Neutrophil (primary cell): ENCODE data around the gene RAD51B.

Experiments
- H3K27ac ChIP-seq: fragments of 200-600 bp; sonication (generic); 2 replicates; pipeline ENCODE4 v1.5.1; 2016; ENCODE audit warnings: mild to moderate bottlenecking, moderate library complexity
- H3K27me3 ChIP-seq: fragments of 200-600 bp; sonication (generic); 2 replicates; pipeline ENCODE4 v1.6.0; 2016; ENCODE audit warnings: mild to moderate bottlenecking
- H3K36me3 ChIP-seq: fragments of 200-600 bp; sonication (generic); 2 replicates; pipeline ENCODE4 v1.5.1; 2017
- H3K4me1 ChIP-seq, 2 experiments: fragments of 200-600 bp in 1 of 2; sonication (generic) in 1 of 2; 1 replicate in 1 of 2; 2 replicates in 1 of 2; pipeline versions ENCODE4 v1.5.1 to v1.6.1; 2013 to 2016; ENCODE audit warnings: low read depth in 1 of 2, low read length in 1 of 2, mild to moderate bottlenecking in 1 of 2, moderate library complexity in 1 of 2; ENCODE audit not compliant: control insufficient read depth in 1 of 2, insufficient read depth in 1 of 2
- H3K4me3 ChIP-seq, 2 experiments: fragments of 200-600 bp in 1 of 2; sonication (generic) in 1 of 2; 1 replicate in 1 of 2; 2 replicates in 1 of 2; pipeline ENCODE4 v1.5.1; 2013 to 2016; ENCODE audit warnings: low read depth in 1 of 2, low read length in 1 of 2, mild to moderate bottlenecking in 1 of 2, moderate library complexity in 1 of 2
- H3K9me3 ChIP-seq: fragments of 200-600 bp; sonication (generic); 2 replicates; pipeline ENCODE4 v1.5.1; 2016
- TF ChIP-seq, protein P1 (sequence below): fragments of 200-600 bp; sonication (generic); IDR thresholded peaks from 2 replicates; pipeline ENCODE4 v1.5.1; 2016; ENCODE audit warnings: antibody characterized with exemption

RAD51B gene

DNA sequence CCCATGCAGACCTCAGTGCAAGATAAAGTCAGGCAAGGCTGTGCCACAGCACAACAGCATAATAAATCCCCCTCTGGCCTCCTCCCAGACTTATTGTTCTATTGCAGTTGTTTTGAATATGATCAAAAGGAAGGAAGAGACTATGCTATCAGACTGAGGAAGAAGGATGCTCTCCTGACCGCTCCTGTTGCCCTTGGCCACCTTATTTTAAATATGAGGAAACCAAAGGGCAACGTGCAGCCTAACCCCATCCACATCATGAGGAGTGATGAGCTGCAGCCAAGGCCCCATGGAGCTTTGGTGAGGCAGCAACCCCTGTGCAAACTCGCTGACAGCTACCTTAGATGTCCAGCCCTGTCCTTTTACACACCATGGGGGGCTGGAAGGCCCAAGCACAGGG lies 681.6 kb downstream of the RAD51B start:
- no peak overlapping the region for H3K4me3 ChIP-seq
- H3K36me3 ChIP-seq: no peaks in the 10 kb centered on the region
- H3K4me1 ChIP-seq: no peaks in the 10 kb centered on the region
- no peak overlapping the region for H3K27ac ChIP-seq
- TF ChIP-seq, protein P1, sequence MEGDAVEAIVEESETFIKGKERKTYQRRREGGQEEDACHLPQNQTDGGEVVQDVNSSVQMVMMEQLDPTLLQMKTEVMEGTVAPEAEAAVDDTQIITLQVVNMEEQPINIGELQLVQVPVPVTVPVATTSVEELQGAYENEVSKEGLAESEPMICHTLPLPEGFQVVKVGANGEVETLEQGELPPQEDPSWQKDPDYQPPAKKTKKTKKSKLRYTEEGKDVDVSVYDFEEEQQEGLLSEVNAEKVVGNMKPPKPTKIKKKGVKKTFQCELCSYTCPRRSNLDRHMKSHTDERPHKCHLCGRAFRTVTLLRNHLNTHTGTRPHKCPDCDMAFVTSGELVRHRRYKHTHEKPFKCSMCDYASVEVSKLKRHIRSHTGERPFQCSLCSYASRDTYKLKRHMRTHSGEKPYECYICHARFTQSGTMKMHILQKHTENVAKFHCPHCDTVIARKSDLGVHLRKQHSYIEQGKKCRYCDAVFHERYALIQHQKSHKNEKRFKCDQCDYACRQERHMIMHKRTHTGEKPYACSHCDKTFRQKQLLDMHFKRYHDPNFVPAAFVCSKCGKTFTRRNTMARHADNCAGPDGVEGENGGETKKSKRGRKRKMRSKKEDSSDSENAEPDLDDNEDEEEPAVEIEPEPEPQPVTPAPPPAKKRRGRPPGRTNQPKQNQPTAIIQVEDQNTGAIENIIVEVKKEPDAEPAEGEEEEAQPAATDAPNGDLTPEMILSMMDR: no peak
- no peaks in the 10 kb centered on the region for H3K27me3 ChIP-seq
- H3K9me3 ChIP-seq: no peaks in the 10 kb centered on the region

DNA sequence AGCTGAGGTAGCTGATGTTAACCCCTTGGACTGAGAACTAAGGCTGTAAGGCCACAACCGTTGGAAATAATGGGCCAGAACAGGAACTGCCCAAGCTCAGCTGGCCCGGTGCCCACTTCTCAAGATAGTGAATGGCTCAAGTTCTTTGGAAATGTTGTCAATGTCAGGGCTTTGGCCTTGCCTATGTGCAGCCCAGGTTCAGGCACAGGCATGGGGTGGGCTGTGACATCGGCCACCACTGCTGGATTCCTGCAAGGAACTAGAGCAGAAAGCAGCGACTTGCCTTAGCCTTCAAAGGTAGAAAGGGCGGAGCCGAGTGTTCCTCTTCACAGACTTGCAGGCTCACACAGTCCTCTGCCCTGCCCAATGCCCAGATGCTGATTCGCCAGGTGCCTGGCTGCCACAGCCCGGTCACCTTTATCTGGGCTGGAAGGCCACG lies 682.1 kb downstream of the RAD51B start:
- Histone ChIP-seq H3K27ac (no peak overlapping the region), H3K4me3 (no peak overlapping the region), H3K36me3 (no peaks in the 10 kb centered on the region), H3K9me3 (no peaks in the 10 kb centered on the region), H3K4me1 (no peaks in the 10 kb centered on the region), H3K27me3 (no peaks in the 10 kb centered on the region)
- TF ChIP-seq, protein P1: no peak

DNA sequence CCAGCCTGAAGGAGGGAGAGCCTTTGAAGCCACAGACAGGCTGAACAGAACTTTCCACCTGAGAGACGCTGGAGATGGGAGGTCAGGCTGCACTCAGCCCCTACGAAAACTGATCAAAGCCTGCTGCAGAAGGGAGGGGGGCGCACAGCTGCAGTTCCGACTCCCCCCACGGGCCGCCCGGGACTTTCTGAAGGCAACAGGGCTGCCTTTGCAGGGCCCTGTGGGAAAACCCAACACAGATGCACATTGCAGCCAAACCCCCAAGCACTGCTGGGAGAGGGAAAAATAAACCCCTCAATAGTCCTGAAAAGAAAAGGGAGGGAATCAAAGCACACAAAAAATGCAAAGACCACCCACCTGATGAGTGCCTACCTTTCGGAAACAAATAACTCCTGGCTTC lies 682.7 kb downstream of the RAD51B start:
- Histone ChIP-seq H3K4me1 (no peaks in the 10 kb centered on the region), H3K4me3 (no peak overlapping the region), H3K9me3 (no peaks in the 10 kb centered on the region), H3K27ac (no peak overlapping the region), H3K27me3 (no peaks in the 10 kb centered on the region), H3K36me3 (no peaks in the 10 kb centered on the region)
- TF ChIP-seq, protein P1: no peak

DNA sequence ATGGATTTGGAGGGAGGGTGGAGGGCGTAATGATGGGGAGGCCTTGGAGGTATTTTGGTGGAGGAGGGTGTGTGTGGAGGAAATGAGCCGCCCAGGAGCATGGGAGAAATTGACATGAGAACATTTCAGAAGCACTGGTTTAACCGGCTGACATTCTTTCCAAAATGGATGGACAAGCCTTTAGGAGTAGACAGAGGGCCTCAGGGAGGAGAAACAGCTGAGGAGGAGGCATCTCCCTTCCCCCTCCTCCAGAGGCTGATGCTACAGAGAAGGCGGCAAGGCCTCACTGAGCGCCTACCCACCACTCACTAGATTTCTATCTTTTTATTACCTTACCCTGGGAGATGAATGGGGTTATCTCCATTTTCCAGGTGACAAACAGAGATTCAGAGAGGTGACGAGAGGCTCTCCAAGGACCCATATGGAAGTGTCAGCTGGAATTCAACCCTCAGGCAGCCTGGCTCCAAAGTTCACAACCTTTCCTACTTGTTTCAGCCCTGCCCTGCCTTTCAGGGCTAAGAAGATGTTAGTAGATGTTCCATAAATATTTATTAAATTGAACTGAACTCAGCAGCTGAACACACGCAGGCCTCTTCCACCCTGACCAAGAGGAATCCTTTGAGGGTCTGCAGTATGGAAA lies 683.7 kb downstream of the RAD51B start:
- Histone ChIP-seq H3K36me3 (no peaks in the 10 kb centered on the region), H3K4me1 (no peaks in the 10 kb centered on the region), H3K9me3 (no peaks in the 10 kb centered on the region), H3K27me3 (no peaks in the 10 kb centered on the region), H3K4me3 (no peak overlapping the region), H3K27ac (no peak overlapping the region)
- TF ChIP-seq, protein P1: no peak

DNA sequence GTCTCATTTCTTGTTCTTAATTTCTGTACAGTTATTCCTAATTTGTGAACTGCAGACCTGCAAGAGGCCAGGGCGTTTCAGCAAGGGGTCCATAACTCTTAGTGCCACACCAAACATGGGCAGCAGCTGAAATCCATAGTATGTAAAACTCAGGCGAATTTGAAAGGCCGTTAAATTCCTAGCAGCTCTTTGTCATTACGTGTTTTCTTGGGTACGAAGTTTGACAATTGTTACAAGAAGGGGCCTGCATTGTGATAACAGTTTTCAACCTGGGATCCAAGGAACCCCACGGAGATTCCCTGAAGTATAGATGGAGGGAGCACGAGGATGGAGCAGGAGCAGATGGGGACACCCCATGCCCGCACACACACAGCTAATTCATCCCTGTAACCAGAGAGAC lies 685.3 kb downstream of the RAD51B start:
- Histone ChIP-seq H3K4me1 (no peaks in the 10 kb centered on the region), H3K27ac (no peak overlapping the region)
- TF ChIP-seq, protein P1: no peak

More for the DNA sequence above, 685.3 kb downstream of the RAD51B start:
- no peaks in the 10 kb centered on the region for H3K36me3 ChIP-seq
- H3K4me3 ChIP-seq: no peak overlapping the region
- H3K9me3 ChIP-seq: no peaks in the 10 kb centered on the region
- H3K27me3 ChIP-seq: no peaks in the 10 kb centered on the region
